IPS DF 6.9 (cell line): ENCODE data around the gene TSPAN1.

ENCODE experiments used
- DNase-seq: peaks from one replicate; pipeline ENCODE4 v3.0.0-alpha.2; 2013; ENCODE audit warnings: low read depth, low spot score
- H3K27ac ChIP-seq: one replicate; pipeline ENCODE4 v1.5.1; 2013; ENCODE audit warnings: low read length, control low read depth
- H3K27me3 ChIP-seq: 2 replicates; pipeline ENCODE4 v1.6.1; 2013; ENCODE audit warnings: mild to moderate bottlenecking, low read length; ENCODE audit not compliant: control insufficient read depth, insufficient read depth
- H3K36me3 ChIP-seq: 2 replicates; pipeline ENCODE4 v1.6.1; 2013; ENCODE audit warnings: low read length; ENCODE audit not compliant: control insufficient read depth, insufficient read depth
- H3K4me1 ChIP-seq: 2 replicates; pipeline ENCODE4 v1.6.1; 2013; ENCODE audit warnings: low read length; ENCODE audit not compliant: control insufficient read depth, insufficient read depth
- H3K4me3 ChIP-seq: 2 replicates; pipeline ENCODE4 v1.5.1; 2013; ENCODE audit warnings: mild to moderate bottlenecking, low read length
- H3K9me3 ChIP-seq: 2 replicates; pipeline ENCODE4 v1.6.1; 2013; ENCODE audit warnings: low read length, inconsistent platforms; ENCODE audit not compliant: control insufficient read depth, insufficient read depth
- WGBS: extraction: QIAGEN DNeasy Blood & Tissue Kit; methylation state at CpG from one replicate; pipeline ENCODE4 v1.1.7; 2013; ENCODE audit warnings: mixed read lengths, missing lambda C conversion rate; ENCODE audit not compliant: insufficient read length, insufficient coverage; 5-methylcytosine and 5-hydroxymethylcytosine counted together

Gene TSPAN1

GRCh38 chr1:46159516-46159915 lies 15.4 kb upstream of the TSPAN1 start:
- H3K9me3 ChIP-seq: no peaks in the 10 kb centered on the region
- H3K27ac ChIP-seq: no peak overlapping the region
- no CpG with 5 or more reads among the region's 3 CpGs for WGBS
- DNase-seq: no peak
- H3K27me3 ChIP-seq: no peaks in the 10 kb centered on the region
- H3K4me3 ChIP-seq: no peak overlapping the region
- no peaks in the 10 kb centered on the region for H3K36me3 ChIP-seq
- no peaks in the 10 kb centered on the region for H3K4me1 ChIP-seq

- Histone ChIP-seq H3K4me3 (no peak overlapping the region), H3K36me3 (no peaks in the 10 kb centered on the region), H3K9me3 (no peaks in the 10 kb centered on the region), H3K27ac (no peak overlapping the region), H3K4me1 (no peaks in the 10 kb centered on the region), H3K27me3 (no peaks in the 10 kb centered on the region)
- no peak for DNase-seq
- no CpG with 5 or more reads among the region's 1 CpG for WGBS
These were observed 14.7 kb upstream of the TSPAN1 start for GRCh38 chr1:46160212-46160611.

- H3K36me3 ChIP-seq: no peaks in the 10 kb centered on the region
- H3K4me1 ChIP-seq: peaks cover 3% of the 10 kb centered on the region; the same call in 1 of the 2 replicates
- no peaks in the 10 kb centered on the region for H3K9me3 ChIP-seq
- H3K4me3 ChIP-seq: no peak overlapping the region
- H3K27me3 ChIP-seq: no peaks in the 10 kb centered on the region; the same call in 1 of the 2 replicates
- WGBS: no CpG with 5 or more reads among the region's 47 CpGs
- H3K27ac ChIP-seq: no peak overlapping the region
- DNase-seq: no peak
These were observed 8.1 kb upstream of the TSPAN1 start for GRCh38 chr1:46166521-46167462.

GRCh38 chr1:46168477-46168876 lies 6.4 kb upstream of the TSPAN1 start:
- Histone ChIP-seq H3K4me1 (peaks cover 4% of the 10 kb centered on the region), H3K27ac (no peak overlapping the region), H3K36me3 (no peaks in the 10 kb centered on the region), H3K9me3 (no peaks in the 10 kb centered on the region), H3K27me3 (no peaks in the 10 kb centered on the region; the same call in 1 of the 2 replicates), H3K4me3 (no peak overlapping the region)
- no CpG with 5 or more reads among the region's 1 CpG for WGBS
- DNase-seq: no peak

GRCh38 chr1:46169811-46170454 lies 5.0 kb upstream of the TSPAN1 start:
- Histone ChIP-seq H3K36me3 (no peaks in the 10 kb centered on the region), H3K4me1 (peaks cover 4% of the 10 kb centered on the region), H3K27ac (no peak overlapping the region), H3K4me3 (no peak overlapping the region), H3K27me3 (no peaks in the 10 kb centered on the region; the same call in 1 of the 2 replicates), H3K9me3 (no peaks in the 10 kb centered on the region)
- DNase-seq: no peak
- WGBS: no CpG with 5 or more reads among the region's 3 CpGs

- no peak for DNase-seq
- Histone ChIP-seq H3K36me3 (no peaks in the 10 kb centered on the region), H3K27me3 (no peaks in the 10 kb centered on the region; the same call in 1 of the 2 replicates), H3K4me3 (no peak overlapping the region), H3K27ac (no peak overlapping the region), H3K9me3 (no peaks in the 10 kb centered on the region), H3K4me1 (peaks cover 4% of the 10 kb centered on the region)
- no CpG with 5 or more reads among the region's 8 CpGs for WGBS
These were observed 3.5 kb upstream of the TSPAN1 start for GRCh38 chr1:46171351-46171750.

GRCh38 chr1:46171871-46172270 lies 3.0 kb upstream of the TSPAN1 start:
- no peaks in the 10 kb centered on the region for H3K27me3 ChIP-seq
- H3K36me3 ChIP-seq: no peaks in the 10 kb centered on the region
- no peak overlapping the region for H3K27ac ChIP-seq
- no peaks in the 10 kb centered on the region for H3K9me3 ChIP-seq
- no peak for DNase-seq
- H3K4me1 ChIP-seq: peaks cover 1% of the 10 kb centered on the region
- no CpG with 5 or more reads among the region's 6 CpGs for WGBS
- no peak overlapping the region for H3K4me3 ChIP-seq

GRCh38 chr1:46172321-46172720 lies 2.6 kb upstream of the TSPAN1 start:
- Histone ChIP-seq H3K4me1 (peaks cover 1% of the 10 kb centered on the region), H3K27ac (no peak overlapping the region), H3K27me3 (no peaks in the 10 kb centered on the region), H3K9me3 (no peaks in the 10 kb centered on the region), H3K4me3 (no peak overlapping the region), H3K36me3 (no peaks in the 10 kb centered on the region)
- DNase-seq: no peak
- WGBS: no CpG with 5 or more reads among the region's 4 CpGs

GRCh38 chr1:46173361-46173856 lies 1.5 kb upstream of the TSPAN1 start:
- no peak for DNase-seq
- Histone ChIP-seq H3K4me1 (peaks cover 1% of the 10 kb centered on the region), H3K9me3 (no peaks in the 10 kb centered on the region), H3K36me3 (no peaks in the 10 kb centered on the region), H3K27me3 (no peaks in the 10 kb centered on the region), H3K4me3 (no peak overlapping the region), H3K27ac (no peak overlapping the region)
- WGBS: no CpG with 5 or more reads among the region's 4 CpGs

- H3K27ac ChIP-seq: no peak overlapping the region
- no peaks in the 10 kb centered on the region for H3K27me3 ChIP-seq
- peaks cover 3% of the 10 kb centered on the region for H3K4me1 ChIP-seq
- no CpG with 5 or more reads among the region's 3 CpGs for WGBS
- no peak for DNase-seq
- H3K9me3 ChIP-seq: no peaks in the 10 kb centered on the region
- H3K4me3 ChIP-seq: no peak overlapping the region
- no peaks in the 10 kb centered on the region for H3K36me3 ChIP-seq
These were observed 356 bp downstream of the TSPAN1 start for GRCh38 chr1:46175243-46175642.
